ENCODE data around the gene KCNMA1. TPM values are rescaled to one million over a fixed set of nuclear protein-coding genes. Genes with fewer than 3 reads are reported as not detected.

KCNMA1 gene
- total and polyA plus RNA-seq, 9 of the 15 experiments (the other 6 are each of a cell fraction or from before 2014, with no cell fraction given): 0.01 to 0.95 (median 0.15) TPM; not detected in 4

DNA sequence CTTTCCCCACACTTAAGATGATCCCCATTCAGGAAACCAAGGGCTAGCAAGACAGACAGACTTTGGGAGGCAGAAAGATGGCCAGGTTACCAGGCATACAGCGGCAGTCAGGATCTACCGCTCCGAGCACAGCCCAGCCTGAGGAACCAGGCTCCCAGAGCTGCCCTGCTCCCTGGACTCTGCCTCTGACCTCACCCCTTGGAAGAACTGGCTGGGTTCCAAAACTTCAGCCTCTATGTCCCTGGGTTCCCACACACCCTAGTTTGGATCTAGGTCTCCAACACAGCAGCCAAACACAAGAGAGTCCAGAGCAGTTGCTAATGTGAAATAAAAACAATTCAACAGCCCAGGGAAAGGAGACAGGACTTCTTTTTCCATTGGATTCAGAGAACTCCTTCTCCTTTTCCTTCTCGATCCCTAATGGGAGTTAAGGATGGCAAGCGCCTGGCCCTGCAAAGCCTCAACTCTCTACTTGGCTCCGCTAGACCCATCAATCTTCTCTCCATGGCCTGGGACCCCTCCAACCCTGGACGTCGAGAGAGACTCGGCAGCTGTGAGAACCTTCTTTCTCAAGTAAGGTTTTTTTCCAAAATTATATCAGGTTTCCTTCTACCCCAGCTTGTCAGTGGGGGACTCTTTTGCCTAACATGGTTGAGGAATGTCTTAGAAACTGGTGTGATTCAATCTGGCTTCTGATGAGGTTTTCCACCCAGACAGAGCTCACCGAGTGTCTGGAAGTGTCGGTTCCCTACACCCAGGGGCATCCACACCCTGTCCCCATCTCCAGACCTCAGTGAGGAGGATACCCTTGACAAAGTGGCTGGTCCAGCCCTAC, 219.6 kb downstream of the KCNMA1 start:
- Histone ChIP-seq H4K20me1 (replicated peaks; ENCODE audit: control insufficient read depth, insufficient read depth, low read length) (0 out of 2 replicates have a peak, but pooled peaks cover 6% of the 10 kb centered on the region), H3K36me3 (ENCODE audit: control insufficient read depth, insufficient read depth, low read length) (no peaks in the 10 kb centered on the region), H3K27ac (ENCODE audit: extremely low read depth, low read depth, low read length) (no peak overlapping the region), H3K27me3 (ENCODE audit: control insufficient read depth in 2 of 2, insufficient read depth in 2 of 2, low read length in 2 of 2) (peaks cover 7 to 39% of the 10 kb centered on the region in 2 experiments; a peak in 3 of 5 replicates), H3K4me1 (replicated peaks in 1 of 2; ENCODE audit: control insufficient read depth in 2 of 2, insufficient read depth in 2 of 2, low read length in 2 of 2) (no peaks in the 10 kb centered on the region), H3K9me3 (replicated peaks; ENCODE audit: control insufficient read depth, insufficient read depth, low read depth, low read length) (no peaks in the 10 kb centered on the region), H3K9ac (ENCODE audit: insufficient read depth in 1 of 2, low read depth in 2 of 2, low read length in 2 of 2) (no peak overlapping the region), H3K4me3 (no peak overlapping the region), H2AFZ (ENCODE audit: low read depth, low read length) (no peak overlapping the region), H3K4me2 (ENCODE audit: insufficient read depth, low read length) (no peak overlapping the region), H3K9me1 (ENCODE audit: control insufficient read depth, insufficient read depth, low read length) (no peaks in the 10 kb centered on the region), H3K79me2 (ENCODE audit: control insufficient read depth, insufficient read depth, low read length) (no peaks in the 10 kb centered on the region)
- ChIA-PET POLR2A (interaction anchor here (1.0 kb wide), 1 partner anchor 8 kb away, joined by 3 read pairs; no protein-coding TSS in a partner anchor), CTCF (ENCODE audit: low intra/inter-chr PET ratio) (no interaction called here)
- TF ChIP-seq TCF7L2 (IDR thresholded peaks at IDR 0.05; ENCODE audit: low read depth, low read length): no peak
- no peak for TF ChIP-seq BRD9 (IDR thresholded peaks at IDR 0.05; ENCODE audit: low read depth, partially characterized antibody)
- TF ChIP-seq FOXP1 (CRISPR knock-in tag; IDR thresholded peaks at IDR 0.05): no peak
- TF ChIP-seq POLR2AphosphoS2 (IDR thresholded peaks at IDR 0.05; ENCODE audit: low read length): no peak
- no peak for TF ChIP-seq RBFOX2 (IDR thresholded peaks at IDR 0.05; ENCODE audit: low read depth, low read length)
- TF ChIP-seq SNRNP70 (optimal IDR thresholded peaks at IDR 0.05; ENCODE audit: low read depth, low read length): no peak
- TF ChIP-seq, protein P1, sequence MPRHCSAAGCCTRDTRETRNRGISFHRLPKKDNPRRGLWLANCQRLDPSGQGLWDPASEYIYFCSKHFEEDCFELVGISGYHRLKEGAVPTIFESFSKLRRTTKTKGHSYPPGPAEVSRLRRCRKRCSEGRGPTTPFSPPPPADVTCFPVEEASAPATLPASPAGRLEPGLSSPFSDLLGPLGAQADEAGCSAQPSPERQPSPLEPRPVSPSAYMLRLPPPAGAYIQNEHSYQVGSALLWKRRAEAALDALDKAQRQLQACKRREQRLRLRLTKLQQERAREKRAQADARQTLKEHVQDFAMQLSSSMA (CRISPR knock-in tag; IDR thresholded peaks at IDR 0.05): no peak
- no peak for TF ChIP-seq XRCC4 (IDR thresholded peaks at IDR 0.05; ENCODE audit: extremely low read depth, insufficient read depth, insufficient read length)
- no peak for TF ChIP-seq THRB (CRISPR knock-in tag; conservative IDR thresholded peaks at IDR 0.05)
- TF ChIP-seq ZNF592 (IDR thresholded peaks at IDR 0.05): no peak
- no peak for TF ChIP-seq CEBPB (tag; IDR thresholded peaks at IDR 0.05)
- no peak for TF ChIP-seq MITF (IDR thresholded peaks at IDR 0.05)
- no peak for TF ChIP-seq RAD51 (IDR thresholded peaks at IDR 0.05; ENCODE audit: borderline replicate concordance, low read depth)
- TF ChIP-seq MTA3 (IDR thresholded peaks at IDR 0.05; ENCODE audit: borderline replicate concordance): no peak
- in situ Hi-C loops (cut with MboI): no loop called here
- 1% methylated on average over 11 of the region's 11 CpGs for WGBS (ENCODE audit: insufficient coverage, low coverage, missing lambda C conversion rate)
- DNase-seq (ENCODE audit: extremely low read depth in 1 of 4, low spot score in 3 of 4) (no peak), ATAC-seq (no peak), FAIRE-seq (no peak)
- intact Hi-C loops (cut with micrococcal nuclease): no loop called here
- BruUV-seq (replicated peaks): no TSS peak
